B cell (primary cell): ENCODE data around the gene NCL. TPM values are rescaled to one million over a fixed set of nuclear protein-coding genes. Genes with fewer than 3 reads are reported as not detected.
"Not testable (repeated sequence)": the region's sequence is repeated elsewhere in the genome, so short reads cannot be mapped to it uniquely, and the experiment has no call there.

ENCODE experiments used
- ATAC-seq: fragments of 200-7000 bp; cut with Tn5 transposase; one replicate; pipeline ENCODE4 v1.10.0; 2021; ENCODE audit warnings: low read depth, mild to moderate bottlenecking, moderate number of reproducible peaks, moderate library complexity
- CTCF ChIA-PET: fragments of 350-600 bp; sonication (Branson Sonifier 250); formaldehyde crosslinking; loops from one replicate; lab custom pipeline; 2021; ENCODE audit warnings: antibody characterized with exemption, inconsistent platforms; lab: Charles Lee
- POLR2A ChIA-PET: fragments of 350-600 bp; sonication (Branson Sonifier 250); formaldehyde crosslinking; loops from one replicate; lab custom pipeline; 2021; ENCODE audit warnings: antibody characterized with exemption; lab: Charles Lee
- DNase-seq: peaks from one replicate; pipeline ENCODE4 v3.0.0; 2013
- H2AFZ ChIP-seq: 2 replicates; pipeline ENCODE4 v1.6.1; 2012; ENCODE audit warnings: mild to moderate bottlenecking, low read depth, low read length; ENCODE audit not compliant: insufficient read depth, poor library complexity, severe bottlenecking
- H3K27ac ChIP-seq, 2 donors: 1 replicate in 1 of 2; 2 replicates in 1 of 2; pipeline ENCODE4 v1.5.1; 2012 to 2013; ENCODE audit warnings: low read length in 2 of 2, mild to moderate bottlenecking in 2 of 2, moderate library complexity in 1 of 2
- H3K27me3 ChIP-seq, 4 experiments: fragments of 200-600 bp in 1 of 4; sonication (generic) in 1 of 4; replicated peaks in 1 of 4; 1 replicate in 2 of 4; 2 replicates in 2 of 4; pipeline versions ENCODE4 v1.6.1 to v1.7.0; 2013 to 2016; ENCODE audit warnings: low read length in 3 of 4, mild to moderate bottlenecking in 2 of 4, mixed read lengths in 1 of 4, moderate library complexity in 1 of 4; ENCODE audit not compliant: insufficient read depth in 4 of 4, control insufficient read depth in 3 of 4; ENCODE audit errors: control extremely low read depth in 1 of 4
- H3K36me3 ChIP-seq, 2 experiments: replicated peaks in 1 of 2; 1 replicate in 1 of 2; 2 replicates in 1 of 2; pipeline versions ENCODE4 v1.6.1 to v1.7.1; 2013; ENCODE audit warnings: low read length in 1 of 2; ENCODE audit not compliant: insufficient read depth in 2 of 2, control insufficient read depth in 1 of 2; ENCODE audit errors: control extremely low read depth in 1 of 2, extremely low read depth in 1 of 2
- H3K4me1 ChIP-seq, 2 donors: fragments of 200-600 bp in 1 of 2; sonication (generic) in 1 of 2; 1 replicate in 1 of 2; 2 replicates in 1 of 2; pipeline versions ENCODE4 v1.5.1 to v1.6.1; 2013 to 2017; ENCODE audit warnings: low read length in 2 of 2; ENCODE audit not compliant: control insufficient read depth in 2 of 2, insufficient read depth in 2 of 2
- H3K4me2 ChIP-seq: replicated peaks from 2 replicates; pipeline ENCODE3; 2012; ENCODE audit warnings: mild to moderate bottlenecking, low read depth, low read length; ENCODE audit not compliant: poor library complexity, severe bottlenecking
- H3K4me3 ChIP-seq, 5 experiments: fragments of 200-600 bp in 1 of 5; sonication (generic) in 1 of 5; 1 replicate in 3 of 5; 2 replicates in 2 of 5; pipeline versions ENCODE4 v1.5.1 to v1.7.0; 2011 to 2016; ENCODE audit warnings: low read length in 4 of 5, mild to moderate bottlenecking in 4 of 5, low read depth in 2 of 5, control low read depth in 1 of 5, moderate library complexity in 1 of 5; ENCODE audit not compliant: insufficient read depth in 1 of 5; ENCODE audit errors: control extremely low read depth in 1 of 5, extremely low read depth in 1 of 5
- H3K79me2 ChIP-seq: fragments of 200-600 bp; sonication (generic); one replicate; pipeline ENCODE4 v1.6.0; 2016; ENCODE audit warnings: low read length; ENCODE audit not compliant: control insufficient read depth, insufficient read depth
- H3K9ac ChIP-seq: fragments of 200-600 bp; sonication (generic); 2 replicates; pipeline ENCODE4 v1.6.1; 2017; ENCODE audit warnings: mild to moderate bottlenecking, low read length, moderate library complexity
- H3K9me3 ChIP-seq, 3 donors: one replicate each; pipeline versions ENCODE4 v1.6.1 to v1.7.1; 2013; ENCODE audit warnings: low read length in 2 of 3; ENCODE audit not compliant: control insufficient read depth in 2 of 3, insufficient read depth in 1 of 3; ENCODE audit errors: control extremely low read depth in 1 of 3
- H4K20me1 ChIP-seq: 2 replicates; pipeline ENCODE4 v1.6.0; 2012; ENCODE audit warnings: mild to moderate bottlenecking, low read length; ENCODE audit not compliant: insufficient read depth, control insufficient read depth, poor library complexity, severe bottlenecking
- H3K27ac Mint-ChIP-seq: one replicate; pipeline ENCODE4 v1.8.0; 2021; ENCODE audit warnings: mixed read lengths
- H3K27me3 Mint-ChIP-seq: one replicate; pipeline ENCODE4 v1.8.0; 2021; ENCODE audit warnings: mixed read lengths
- H3K4me1 Mint-ChIP-seq: one replicate; pipeline ENCODE4 v1.8.0; 2021; ENCODE audit warnings: mixed read lengths
- H3K4me3 Mint-ChIP-seq: one replicate; pipeline ENCODE4 v1.8.0; 2021; ENCODE audit warnings: mixed read lengths
- H3K9me3 Mint-ChIP-seq: one replicate; pipeline ENCODE4 v1.8.0; 2022; ENCODE audit warnings: mixed read lengths; ENCODE audit not compliant: insufficient read depth
- EZH2 ChIP-seq: IDR thresholded peaks from 2 replicates; pipeline ENCODE4 v1.6.1; 2012; ENCODE audit warnings: borderline replicate concordance, low read depth, mild to moderate bottlenecking, moderate library complexity, low read length; ENCODE audit not compliant: insufficient read depth, poor library complexity, severe bottlenecking
- WGBS: methylation state at CpG from one replicate; pipeline ENCODE4 v1.1.5; 2013; ENCODE audit warnings: missing lambda C conversion rate; ENCODE audit not compliant: insufficient coverage; 5-methylcytosine and 5-hydroxymethylcytosine counted together
- intact Hi-C: fragments of 100-400 bp; cut with micrococcal nuclease; formaldehyde crosslinking; loops from one replicate; pipeline ENCODE4 v1.10.0; 2022
- polyA plus RNA-seq: library from polyadenylated mRNA; depleted of rRNA; stranded (reverse); fragments of >200 nt; gene quantifications from 2 replicates; pipeline ENCODE4 v1.2.3, GENCODE V29; 2012
- total RNA-seq, 2 donors: library from RNA; stranded (reverse); fragments of 120-200 nt in 1 of 2; gene quantifications; 1 replicate in 1 of 2; 2 replicates in 1 of 2; pipeline versions ENCODE4 v1.2.3 to v1.2.4, GENCODE V29; 2013 to 2022
- TF ChIP-seq, protein P1 (sequence below): fragments of 200-600 bp; IDR thresholded peaks from one replicate; pipeline ENCODE4 v1.8.0; 2022; ENCODE audit warnings: antibody characterized with exemption, mild to moderate bottlenecking

Gene NCL
- total and polyA plus RNA-seq, 2 donors (not counting 1 experiment from before 2014, with no cell fraction given): 25.8 to 439 TPM

DNA sequence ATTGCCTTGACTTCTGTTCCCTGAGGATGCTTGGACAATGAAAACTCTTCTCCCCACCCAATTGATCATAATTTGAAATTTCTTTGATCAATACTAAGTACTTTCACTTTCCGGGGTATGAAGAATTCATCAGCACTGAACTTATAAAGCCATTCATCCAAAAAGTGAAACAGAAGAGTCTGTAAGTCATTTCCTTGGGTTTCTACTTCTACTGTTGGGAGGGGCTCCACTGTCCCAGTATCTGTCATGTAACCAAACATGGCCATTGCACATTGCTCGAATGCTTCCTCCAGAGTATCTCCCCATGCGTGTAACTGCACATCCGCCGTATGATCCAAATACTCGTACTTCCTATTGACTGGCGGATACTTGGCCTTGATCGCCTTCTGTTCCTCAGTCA is 30.3 kb downstream of the NCL start:
- Histone ChIP-seq H4K20me1 (no peaks in the 10 kb centered on the region), H3K4me2 (no peak overlapping the region), H3K79me2 (no peaks in the 10 kb centered on the region), H3K4me3 (no peak overlapping the region), H3K9ac (no peak overlapping the region), H3K4me1 (no peaks in the 10 kb centered on the region), H3K9me3 (peaks cover 0 to 10% (median 4%) of the 10 kb centered on the region in 3 donors), H3K36me3 (no peaks in the 10 kb centered on the region), H3K27me3 (no peaks in the 10 kb centered on the region), H3K27ac (no peak overlapping the region), H2AFZ (no peak overlapping the region)
- intact Hi-C loops: no loop called here
- DNase-seq: no peak
- peaks cover 6% of the 10 kb centered on the region for H3K9me3 Mint-ChIP-seq
- ATAC-seq: no peak
- WGBS: 97% methylated on average over 7 of the region's 8 CpGs
- H3K27me3 Mint-ChIP-seq: peaks cover 4% of the 10 kb centered on the region
- no peaks in the 10 kb centered on the region for H3K4me1 Mint-ChIP-seq
- no peak overlapping the region for H3K4me3 Mint-ChIP-seq
- TF ChIP-seq, protein P1, sequence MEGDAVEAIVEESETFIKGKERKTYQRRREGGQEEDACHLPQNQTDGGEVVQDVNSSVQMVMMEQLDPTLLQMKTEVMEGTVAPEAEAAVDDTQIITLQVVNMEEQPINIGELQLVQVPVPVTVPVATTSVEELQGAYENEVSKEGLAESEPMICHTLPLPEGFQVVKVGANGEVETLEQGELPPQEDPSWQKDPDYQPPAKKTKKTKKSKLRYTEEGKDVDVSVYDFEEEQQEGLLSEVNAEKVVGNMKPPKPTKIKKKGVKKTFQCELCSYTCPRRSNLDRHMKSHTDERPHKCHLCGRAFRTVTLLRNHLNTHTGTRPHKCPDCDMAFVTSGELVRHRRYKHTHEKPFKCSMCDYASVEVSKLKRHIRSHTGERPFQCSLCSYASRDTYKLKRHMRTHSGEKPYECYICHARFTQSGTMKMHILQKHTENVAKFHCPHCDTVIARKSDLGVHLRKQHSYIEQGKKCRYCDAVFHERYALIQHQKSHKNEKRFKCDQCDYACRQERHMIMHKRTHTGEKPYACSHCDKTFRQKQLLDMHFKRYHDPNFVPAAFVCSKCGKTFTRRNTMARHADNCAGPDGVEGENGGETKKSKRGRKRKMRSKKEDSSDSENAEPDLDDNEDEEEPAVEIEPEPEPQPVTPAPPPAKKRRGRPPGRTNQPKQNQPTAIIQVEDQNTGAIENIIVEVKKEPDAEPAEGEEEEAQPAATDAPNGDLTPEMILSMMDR: no peak
- no peak for TF ChIP-seq EZH2
- CTCF ChIA-PET: no interaction called here
- POLR2A ChIA-PET: no interaction called here
- H3K27ac Mint-ChIP-seq: no peak overlapping the region

DNA sequence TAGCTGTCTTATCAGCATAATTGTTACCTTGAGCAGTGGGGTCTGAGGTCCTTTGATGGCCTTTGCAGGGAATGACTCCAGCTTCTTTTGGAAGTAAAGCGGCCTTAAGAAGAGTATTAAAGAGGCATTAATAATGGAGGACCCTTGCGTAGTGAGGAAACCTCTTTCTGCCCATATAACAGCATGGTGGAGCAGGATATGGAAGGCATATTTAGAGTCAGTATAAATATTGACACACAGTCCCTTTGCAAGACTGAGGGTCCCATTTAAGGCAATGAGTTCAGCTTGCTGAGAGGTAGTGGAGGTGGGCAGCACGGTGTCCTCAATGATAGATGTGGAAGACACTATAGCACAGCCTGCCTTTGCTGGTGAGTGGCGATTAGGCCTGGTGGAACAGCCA is 32.7 kb downstream of the NCL start:
- H3K27me3 ChIP-seq: no peaks in the 10 kb centered on the region
- H3K4me3 Mint-ChIP-seq: no peak overlapping the region

DNA sequence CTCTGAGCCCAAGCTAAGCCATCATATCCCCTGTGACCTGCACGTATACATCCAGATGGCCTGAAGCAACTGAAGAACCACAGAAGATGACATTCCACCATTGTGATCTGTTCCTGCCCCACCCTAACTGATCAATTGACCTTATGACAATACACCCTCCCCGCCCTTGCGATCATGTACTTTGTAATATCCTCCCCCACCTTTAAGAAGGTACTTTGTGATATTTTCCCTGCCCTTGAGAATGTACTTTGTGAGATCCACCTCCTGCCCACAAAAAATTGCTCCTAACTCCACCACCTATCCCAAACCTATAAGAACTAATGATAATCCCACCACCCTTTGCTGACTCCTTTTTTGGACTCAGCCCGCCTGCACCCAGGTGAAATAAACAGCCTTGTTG is 33.8 kb downstream of the NCL start:
- CTCF ChIA-PET: interaction anchor here (0.7 kb wide), 1 partner anchor 21 kb away, joined by 5 read pairs; no protein-coding TSS in a partner anchor
- H3K79me2 ChIP-seq, H3K9me3 Mint-ChIP-seq, H3K4me3 Mint-ChIP-seq, H3K4me1 Mint-ChIP-seq, H4K20me1 ChIP-seq, POLR2A ChIA-PET, DNase-seq, H3K4me3 ChIP-seq, H3K27me3 ChIP-seq, H3K9ac ChIP-seq, H3K27ac ChIP-seq, H2AFZ ChIP-seq, H3K27me3 Mint-ChIP-seq, intact Hi-C loops, ATAC-seq, H3K4me1 ChIP-seq, H3K27ac Mint-ChIP-seq, H3K36me3 ChIP-seq, H3K4me2 ChIP-seq: not testable (repeated sequence)
- peaks cover 0 to 10% (median 4%) of the 10 kb centered on the region in 3 donors for H3K9me3 ChIP-seq
- 100% methylated on average over 2 of the region's 4 CpGs for WGBS

More for the DNA sequence above, 32.7 kb downstream of the NCL start:
- Mint-ChIP-seq H3K27ac (no peak overlapping the region), H3K9me3 (peaks cover 6% of the 10 kb centered on the region), H3K27me3 (peaks cover 4% of the 10 kb centered on the region), H3K4me1 (no peaks in the 10 kb centered on the region)
- intact Hi-C loops: no loop called here
- DNase-seq: no peak
- Histone ChIP-seq H3K27ac (no peak overlapping the region), H3K4me3 (no peak overlapping the region), H3K4me2 (no peak overlapping the region), H4K20me1 (no peaks in the 10 kb centered on the region), H3K36me3 (no peaks in the 10 kb centered on the region), H3K9ac (no peak overlapping the region), H3K4me1 (no peaks in the 10 kb centered on the region), H2AFZ (no peak overlapping the region), H3K79me2 (no peaks in the 10 kb centered on the region), H3K9me3 (peaks cover 0 to 10% (median 4%) of the 10 kb centered on the region in 3 donors)
- ATAC-seq: no peak
- ChIA-PET POLR2A (no interaction called here), CTCF (no interaction called here)
- TF ChIP-seq, protein P1: no peak
- no peak for TF ChIP-seq EZH2
- WGBS: 96% methylated on average over 2 of the region's 4 CpGs
